CD4-positive, alpha-beta T cell treated with Interleukin-17A for 1 hour (primary cell): ENCODE measurements around the gene ARF1.

Experiments used
- DNase-seq: peaks from one replicate; pipeline ENCODE4 v3.0.0-alpha.2; 2020

Gene ARF1

DNA sequence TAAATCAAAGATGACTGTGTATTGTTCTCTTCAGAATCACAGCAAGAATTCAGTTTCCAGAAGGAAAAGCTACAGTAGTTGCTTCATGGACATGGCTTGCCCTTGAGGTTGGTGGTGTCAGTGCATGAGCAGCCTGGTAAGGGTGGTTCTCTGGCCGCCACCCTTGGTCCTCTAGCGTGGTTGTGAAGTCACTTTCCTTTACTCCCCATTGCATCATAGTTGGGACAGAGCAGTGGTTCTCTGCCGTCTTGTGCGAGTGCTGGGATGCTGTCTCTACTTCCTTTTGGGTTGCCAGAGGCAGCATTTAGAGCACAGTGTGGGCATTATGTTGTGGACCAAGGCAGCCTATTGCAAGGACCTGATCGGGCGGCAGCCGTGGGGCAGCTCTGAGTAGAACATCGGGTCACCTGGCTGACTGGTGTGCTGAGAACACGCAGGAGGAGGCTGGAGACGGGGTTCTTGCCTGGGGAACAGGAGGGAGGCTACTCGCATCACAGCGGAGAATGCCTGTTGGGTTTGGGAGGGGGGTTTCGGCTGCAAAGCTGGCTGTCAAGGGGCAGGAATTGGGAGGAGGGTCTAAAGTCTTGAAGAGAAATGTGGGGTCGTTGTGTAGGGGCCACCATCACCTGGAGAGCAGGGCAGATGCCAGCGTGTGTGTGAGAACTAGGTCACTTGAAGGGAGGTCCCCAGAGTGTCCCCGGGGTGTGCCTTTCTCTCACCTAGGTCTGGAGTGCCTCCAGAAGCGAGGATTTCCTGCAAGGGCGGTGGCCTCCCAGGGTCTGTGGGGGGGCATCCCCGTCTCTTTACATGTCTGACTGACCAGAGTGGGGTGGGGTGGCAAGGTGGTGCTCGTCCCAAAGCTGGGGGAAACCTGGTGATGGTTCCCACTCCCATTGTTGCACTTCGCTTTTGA, 6.3 kb downstream of the ARF1 start:
- no peak for DNase-seq

GRCh38 chr1:228089519-228090380, 7.2 kb downstream of the ARF1 start:
- DNase-seq, result no peak

DNA sequence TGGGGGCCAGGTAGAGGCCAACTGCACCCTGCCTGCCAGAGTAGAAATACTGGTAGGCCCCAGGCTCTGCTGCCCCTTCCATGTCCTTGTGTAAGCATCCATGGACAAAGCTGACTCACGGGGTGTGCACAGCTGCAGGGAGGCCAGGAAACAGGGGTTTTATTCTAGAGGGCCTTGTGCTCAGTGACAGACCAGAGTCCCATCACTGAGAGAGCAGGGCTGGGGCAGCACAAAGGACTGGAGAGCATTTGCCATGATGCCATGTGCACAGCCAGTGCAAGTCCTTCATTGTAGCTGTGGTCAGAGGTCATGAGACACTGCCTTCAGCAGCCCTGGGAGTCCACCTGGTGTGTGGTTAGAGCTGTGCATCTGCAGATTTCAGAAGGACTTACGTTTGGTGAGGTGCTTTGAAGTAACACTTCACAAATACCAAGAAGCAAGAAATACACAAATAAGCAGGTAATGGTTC, 8.1 kb downstream of the ARF1 start:
- DNase-seq, result no peak

DNA sequence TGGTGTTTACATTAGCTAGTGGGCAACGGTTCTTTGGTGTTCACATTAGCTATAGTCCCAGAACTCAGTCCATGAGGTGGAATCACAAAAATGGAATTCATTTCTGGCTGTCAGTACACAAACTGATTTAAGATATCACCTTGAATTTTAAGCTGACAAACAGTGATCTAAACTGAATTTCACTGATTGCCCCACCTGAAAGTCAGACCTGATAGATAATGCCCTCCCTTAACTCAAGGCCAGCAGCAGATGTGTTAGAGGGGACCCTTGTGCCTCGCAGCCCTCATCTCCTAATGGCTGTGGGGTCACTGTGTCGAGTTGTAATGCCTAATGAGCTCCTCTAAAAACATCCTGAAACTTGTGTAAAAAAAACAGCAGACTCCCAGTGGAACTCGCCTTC, 8.6 kb downstream of the ARF1 start:
- no peak for DNase-seq

DNA sequence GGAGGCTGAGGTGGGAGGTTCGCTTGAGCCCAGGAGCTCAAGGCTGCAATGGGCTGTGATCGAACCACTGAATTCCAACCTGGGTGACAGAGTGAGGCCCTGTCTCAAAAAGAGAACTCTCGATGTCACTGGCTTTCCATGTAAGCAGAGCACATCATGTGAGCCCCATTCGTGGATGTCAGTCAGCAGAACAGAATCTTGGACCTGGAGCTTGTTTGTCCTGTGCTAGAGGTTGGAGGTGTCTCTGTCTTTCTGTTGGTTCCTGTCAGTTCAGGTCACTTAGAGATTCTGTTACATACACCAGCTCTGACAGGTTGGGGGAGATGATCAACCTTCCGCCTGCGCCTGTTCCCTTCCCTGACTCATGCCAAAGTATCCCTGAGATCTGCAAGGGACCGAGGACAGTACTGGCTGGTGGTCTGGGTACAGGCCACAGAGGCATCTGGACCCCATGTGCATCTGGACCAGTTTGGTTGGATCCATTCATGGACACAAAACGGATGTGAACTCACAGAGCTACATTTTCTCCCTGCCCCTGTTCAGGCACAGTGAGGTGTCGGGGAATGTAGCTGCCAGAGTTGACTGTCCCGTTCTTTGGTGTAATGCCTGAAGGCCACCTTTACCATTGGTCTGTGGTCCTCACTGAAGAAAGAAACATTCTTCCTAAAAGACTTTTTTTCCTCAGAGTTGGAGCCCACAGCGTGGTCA, 10.0 kb downstream of the ARF1 start:
- no peak for DNase-seq

DNA sequence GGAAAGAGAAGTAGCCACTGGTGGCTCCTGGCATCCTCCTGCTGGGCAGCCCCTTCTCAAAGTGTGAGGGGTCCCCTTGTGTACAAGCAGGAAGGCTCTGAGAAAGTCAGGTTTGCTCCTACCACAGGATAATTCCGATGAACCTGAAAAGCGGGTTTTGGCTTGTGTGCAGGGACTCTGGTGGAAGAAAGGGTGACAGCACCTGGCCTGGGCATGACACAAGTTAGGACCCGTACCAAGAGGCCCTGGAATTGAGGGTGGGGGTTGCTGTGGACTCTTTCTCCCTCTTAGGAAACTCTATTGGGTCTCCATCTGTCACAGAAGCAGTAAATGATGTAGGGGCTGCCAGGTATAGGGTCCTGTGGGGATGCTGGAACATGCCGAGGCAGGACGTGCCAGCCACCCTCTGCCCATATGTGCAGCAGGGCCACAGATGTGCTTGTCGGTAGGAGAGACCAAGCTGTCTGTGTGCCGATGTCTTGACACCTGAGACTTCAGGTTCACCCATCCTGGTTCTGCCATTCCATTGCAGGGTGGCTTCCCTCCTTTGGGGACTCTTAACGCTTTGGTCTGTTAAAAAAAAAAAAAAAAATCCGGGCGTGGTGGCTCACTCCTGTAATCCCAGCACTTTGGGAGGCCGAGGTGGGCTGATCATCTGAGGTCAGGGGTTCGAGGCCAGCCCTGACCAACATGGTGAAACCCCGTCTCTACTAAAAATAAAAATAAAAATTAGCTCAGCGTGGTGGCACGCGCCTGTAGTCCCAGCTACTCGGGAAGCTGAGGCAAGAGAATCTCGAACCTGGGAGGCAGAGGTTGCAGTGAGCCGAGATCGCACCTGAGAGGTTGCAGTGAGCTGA, 10.8 kb downstream of the ARF1 start:
- DNase-seq, result no peak

- no peak for DNase-seq
Measured at GRCh38 chr1:228094432-228095016, 12.0 kb downstream of the ARF1 start.

- DNase-seq, result no peak
Measured at GRCh38 chr1:228095161-228095560, 12.7 kb downstream of the ARF1 start.

DNA sequence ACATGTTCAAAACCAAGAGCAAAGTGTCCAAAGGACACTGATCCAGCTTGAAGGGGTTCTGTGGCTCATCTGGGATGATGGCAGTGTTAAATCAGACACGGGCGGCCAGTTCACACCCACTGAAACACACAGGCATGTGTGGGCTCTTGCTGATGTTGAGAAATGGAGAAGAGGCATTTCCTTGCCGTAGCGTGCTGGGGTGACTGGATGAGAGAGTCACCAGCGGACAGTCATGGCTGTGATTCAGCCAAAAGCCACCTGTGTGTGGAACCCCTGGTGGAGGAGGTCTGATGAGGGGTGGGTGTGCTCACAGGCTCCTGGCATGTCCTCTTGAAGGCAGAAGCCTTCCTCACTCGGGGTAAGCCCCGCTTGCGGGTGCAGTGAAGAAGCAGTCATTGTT, 13.4 kb downstream of the ARF1 start:
- no peak for DNase-seq

DNA sequence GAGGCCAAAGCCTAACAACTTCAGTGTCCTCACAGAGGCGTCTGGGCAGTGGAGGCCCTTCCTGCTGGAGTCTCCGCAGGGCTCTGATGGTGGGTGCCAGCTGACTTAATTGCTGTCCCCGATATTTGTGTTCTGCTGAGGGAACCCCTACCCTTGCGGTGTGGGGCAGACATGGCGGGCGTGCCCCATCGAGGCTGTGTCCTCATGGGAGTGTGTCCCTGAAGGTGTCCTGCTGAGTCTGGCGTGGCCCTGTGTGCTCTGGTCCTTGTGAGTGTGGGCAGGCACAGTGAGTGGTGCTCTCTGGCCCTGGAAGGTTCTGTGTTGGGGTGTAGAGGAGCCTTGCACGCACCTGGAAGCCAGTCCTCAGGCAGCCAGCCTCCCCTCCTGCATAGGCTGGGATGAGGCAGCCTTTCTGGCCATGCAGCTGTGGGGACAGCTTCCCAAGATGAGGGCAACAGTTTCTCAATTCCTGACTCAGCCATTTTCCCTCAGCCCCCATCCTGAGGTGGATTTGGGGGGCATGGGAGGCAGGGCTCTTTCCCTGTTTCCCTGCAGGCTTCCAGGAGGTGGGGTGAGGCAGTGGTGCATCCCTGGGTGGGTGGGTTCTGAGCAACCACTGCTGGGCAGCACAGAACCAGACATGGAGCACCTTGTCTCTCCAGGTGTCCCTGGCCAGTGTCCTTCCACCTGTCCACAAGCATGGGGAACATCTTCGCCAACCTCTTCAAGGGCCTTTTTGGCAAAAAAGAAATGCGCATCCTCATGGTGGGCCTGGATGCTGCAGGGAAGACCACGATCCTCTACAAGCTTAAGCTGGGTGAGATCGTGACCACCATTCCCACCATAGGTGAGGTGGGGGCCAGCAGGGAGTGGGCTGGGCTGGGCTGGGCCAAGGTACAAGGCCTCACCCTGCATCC, 14.2 kb downstream of the ARF1 start:
- DNase-seq, result no peak

DNA sequence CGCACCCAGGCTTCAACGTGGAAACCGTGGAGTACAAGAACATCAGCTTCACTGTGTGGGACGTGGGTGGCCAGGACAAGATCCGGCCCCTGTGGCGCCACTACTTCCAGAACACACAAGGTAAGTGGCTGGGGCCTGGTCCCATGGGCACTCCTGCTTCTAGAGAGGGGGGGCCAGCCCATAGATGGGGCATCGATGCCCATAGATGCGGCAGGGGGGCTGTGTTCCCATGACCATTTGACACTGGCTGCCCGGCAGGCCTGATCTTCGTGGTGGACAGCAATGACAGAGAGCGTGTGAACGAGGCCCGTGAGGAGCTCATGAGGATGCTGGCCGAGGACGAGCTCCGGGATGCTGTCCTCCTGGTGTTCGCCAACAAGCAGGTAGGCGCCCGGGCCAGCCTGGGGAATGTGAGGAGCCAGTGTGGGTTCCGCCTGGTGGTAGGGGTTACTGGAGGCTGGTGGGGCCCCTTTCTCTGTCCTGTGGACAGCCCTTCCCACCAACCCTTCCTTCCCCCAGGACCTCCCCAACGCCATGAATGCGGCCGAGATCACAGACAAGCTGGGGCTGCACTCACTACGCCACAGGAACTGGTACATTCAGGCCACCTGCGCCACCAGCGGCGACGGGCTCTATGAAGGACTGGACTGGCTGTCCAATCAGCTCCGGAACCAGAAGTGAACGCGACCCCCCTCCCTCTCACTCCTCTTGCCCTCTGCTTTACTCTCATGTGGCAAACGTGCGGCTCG, 15.0 kb downstream of the ARF1 start:
- DNase-seq, result no peak

GRCh38 chr1:228098323-228098931, 15.9 kb downstream of the ARF1 start:
- no peak for DNase-seq

DNA sequence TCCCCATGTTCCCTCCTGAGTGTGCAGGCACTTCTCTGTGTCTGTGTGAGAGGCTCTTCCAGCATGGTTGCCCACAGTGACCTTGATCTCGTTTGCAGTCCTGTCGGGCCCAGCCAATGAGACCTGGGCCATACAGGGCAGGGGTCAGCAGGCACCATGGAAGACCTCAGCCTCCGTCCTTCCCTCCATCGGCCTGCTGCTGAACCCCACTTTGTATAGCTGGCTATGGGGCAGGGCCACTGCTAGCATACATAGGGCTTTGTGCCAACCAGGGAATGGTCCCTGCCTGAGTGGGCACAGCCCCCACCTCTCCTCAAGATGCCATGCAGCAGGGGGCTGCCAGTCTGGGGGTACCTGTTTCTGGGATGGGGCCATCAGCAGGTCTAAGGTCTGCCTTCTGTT, 16.8 kb downstream of the ARF1 start:
- DNase-seq, result no peak

- DNase-seq, result no peak
Measured at GRCh38 chr1:228100822-228101613, 18.5 kb downstream of the ARF1 start.

DNA sequence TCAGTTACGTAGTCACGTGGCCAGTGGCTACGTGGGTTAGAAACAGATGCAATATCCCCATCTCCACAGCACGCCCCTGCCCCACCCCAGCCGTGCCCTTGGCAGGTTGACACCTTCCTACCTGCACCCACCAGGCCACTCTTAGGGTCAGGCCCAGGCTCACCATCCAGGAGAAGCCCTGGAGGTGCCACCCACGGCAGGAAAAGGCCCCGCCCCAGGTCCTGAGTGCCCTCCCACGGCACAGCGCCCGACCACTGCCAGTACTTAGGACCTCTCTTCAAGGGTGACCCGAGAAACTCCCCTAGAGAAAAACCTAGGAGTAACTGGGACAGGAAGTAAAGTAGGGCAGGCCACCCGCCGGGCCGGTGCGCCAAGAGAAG, 19.1 kb downstream of the ARF1 start:
- peak; percentile 50 for DNase-seq

DNA sequence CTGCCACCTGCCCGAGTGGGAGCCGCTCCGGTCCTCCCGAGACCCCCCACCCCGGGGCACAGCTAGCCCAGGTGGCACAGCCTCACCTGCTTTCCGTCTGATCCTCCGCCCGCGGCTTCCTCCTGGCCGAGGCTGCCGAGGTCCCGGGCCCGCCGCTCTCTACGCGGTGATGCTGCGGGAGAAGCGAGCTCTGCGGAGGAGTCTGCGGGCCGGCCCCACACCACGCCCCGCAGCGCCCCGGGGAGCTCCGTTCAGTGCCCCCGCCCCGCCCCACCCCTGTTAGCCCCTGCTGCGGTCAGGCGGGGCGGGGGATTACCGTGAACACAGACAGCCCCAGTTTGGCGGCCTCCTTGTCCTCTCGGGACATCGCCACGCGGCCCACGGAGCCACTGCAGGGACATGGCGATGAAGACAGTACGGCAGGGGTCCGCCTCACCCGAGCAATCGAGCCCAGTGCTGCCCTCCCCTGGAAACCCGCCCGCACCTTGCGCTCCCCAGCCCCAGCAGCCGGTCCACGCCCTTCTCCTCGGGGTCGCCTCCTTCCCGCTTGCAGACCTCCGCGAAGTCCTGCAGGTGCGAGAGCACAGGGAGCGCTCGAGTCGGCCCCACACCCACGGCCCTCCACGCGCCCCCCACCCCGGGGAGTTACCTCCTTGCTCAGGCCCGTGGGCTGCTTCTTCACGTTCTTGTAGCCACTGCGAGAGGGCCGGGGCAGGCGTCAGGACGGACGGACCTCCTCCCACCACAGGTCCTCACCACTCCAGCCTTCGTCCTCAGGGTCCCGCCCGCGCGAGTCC, 19.7 kb downstream of the ARF1 start:
- peak; percentile 71 for DNase-seq

- DNase-seq, result peak; percentile 95
Measured at GRCh38 chr1:228102791-228103620, 20.5 kb downstream of the ARF1 start, which contains the start of gene C1orf35. Gene C1orf35, minus strand, starts transcription at chr1:228103325. Its CDS starts 98 bp downstream, at chr1:228103227.
